Inferior parietal cortex (tissue), 1 donor: ENCODE measurements around the gene KRT2.

Source experiments
- DNase-seq: peaks from one replicate; pipeline ENCODE4 v3.0.0-alpha.2; 2016; ENCODE audit errors: extremely low spot score

The KRT2 gene

GRCh38 chr12:52616680-52617402, 35.2 kb downstream of the KRT2 start:
- no peak for DNase-seq

- DNase-seq = no peak
Observed at GRCh38 chr12:52615912-52616311, 36.1 kb downstream of the KRT2 start.

- DNase-seq = no peak
Observed at GRCh38 chr12:52615208-52615868, 36.7 kb downstream of the KRT2 start.

GRCh38 chr12:52614381-52615207, 37.4 kb downstream of the KRT2 start:
- no peak for DNase-seq

GRCh38 chr12:52613384-52614030, 38.5 kb downstream of the KRT2 start:
- DNase-seq = no peak

- no peak for DNase-seq
Observed at GRCh38 chr12:52612431-52613383, 39.3 kb downstream of the KRT2 start.

GRCh38 chr12:52611080-52611468, 40.9 kb downstream of the KRT2 start:
- DNase-seq = no peak

- DNase-seq = no peak
Observed at GRCh38 chr12:52608826-52609630, 43.0 kb downstream of the KRT2 start.

GRCh38 chr12:52608161-52608560, 43.9 kb downstream of the KRT2 start:
- DNase-seq = no peak

GRCh38 chr12:52607314-52607713, 44.7 kb downstream of the KRT2 start:
- no peak for DNase-seq

- no peak for DNase-seq
Observed at GRCh38 chr12:52606581-52607218, 45.3 kb downstream of the KRT2 start.

GRCh38 chr12:52606096-52606495, 45.9 kb downstream of the KRT2 start:
- DNase-seq = no peak

- no peak for DNase-seq
Observed at GRCh38 chr12:52605542-52605941, 46.5 kb downstream of the KRT2 start.

GRCh38 chr12:52604859-52605258, 47.2 kb downstream of the KRT2 start:
- DNase-seq = no peak

GRCh38 chr12:52603314-52603713, 48.7 kb downstream of the KRT2 start:
- no peak for DNase-seq

- DNase-seq = no peak
Observed at GRCh38 chr12:52602552-52602951, 49.5 kb downstream of the KRT2 start.

- DNase-seq = no peak
Observed at GRCh38 chr12:52601671-52602070, 50.3 kb downstream of the KRT2 start.

GRCh38 chr12:52600941-52601481, 51.0 kb downstream of the KRT2 start, which contains the start of gene KRT72:
TSS of gene KRT72 (minus strand) at chr12:52601463. CDS start at chr12:52601452, 11 bp downstream.
- no peak for DNase-seq

- DNase-seq = no peak
Observed at GRCh38 chr12:52600475-52600874, 51.5 kb downstream of the KRT2 start.
